GM21619 (cell line): Measurements from ENCODE around the gene CD28.
"Not testable (repeated sequence)": the region's sequence is repeated elsewhere in the genome, so short reads cannot be mapped to it uniquely, and the experiment has no call there.

Experiments
- ATAC-seq: cut with Tn5 transposase; IDR thresholded peaks from one replicate; pipeline ENCODE4 v1.9.1; 2021; ENCODE audit not compliant: unreplicated experiment

The CD28 gene

DNA sequence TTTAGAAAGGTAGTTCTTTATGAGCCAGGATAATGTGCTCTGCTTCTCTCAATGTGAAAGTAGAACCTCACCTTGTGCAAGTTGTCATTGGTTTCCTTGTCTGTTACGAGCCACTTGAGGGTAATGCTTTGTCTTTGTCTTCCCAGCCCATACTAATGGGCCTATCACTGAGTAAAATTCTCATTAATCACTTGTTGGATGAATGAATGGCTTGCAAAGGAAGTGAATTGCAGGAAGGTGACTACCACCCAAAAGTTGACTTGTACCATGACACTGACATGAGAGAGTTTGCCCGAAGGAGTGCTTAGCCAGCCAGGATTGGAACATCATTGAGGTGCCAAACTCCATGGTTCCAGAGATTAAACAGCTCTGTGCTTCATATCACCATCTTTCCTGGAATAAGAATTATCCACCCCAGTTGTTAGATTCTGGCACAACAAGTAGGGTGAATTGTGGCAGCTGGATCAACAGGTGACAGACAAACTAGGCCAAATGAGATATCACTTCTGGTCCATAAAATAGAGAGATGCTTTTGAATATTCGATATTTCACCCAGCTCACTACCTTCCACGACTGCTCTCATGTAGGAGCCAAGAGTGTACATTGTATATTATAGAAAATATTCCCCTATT is 20.5 kb upstream of the CD28 start:
- ATAC-seq: no peak

DNA sequence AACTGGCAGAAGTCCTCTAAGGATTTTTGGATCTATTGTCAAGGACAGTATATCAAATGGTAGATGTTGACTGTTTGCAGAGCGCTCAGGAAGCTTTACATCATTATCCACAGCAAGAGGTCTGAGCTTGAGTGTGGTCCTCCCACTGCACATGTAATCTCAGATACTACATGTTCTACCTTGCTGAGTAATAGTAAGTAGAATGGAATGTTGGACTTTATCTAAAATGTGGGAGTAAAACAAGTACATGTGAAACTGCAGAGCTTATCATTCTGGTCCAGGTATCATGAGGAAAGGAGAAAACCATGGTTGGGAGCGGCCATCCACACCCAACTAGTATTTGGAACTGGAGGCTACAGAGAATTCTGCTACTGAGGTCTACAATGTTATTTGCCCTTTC is 19.3 kb upstream of the CD28 start:
- no peak for ATAC-seq

DNA sequence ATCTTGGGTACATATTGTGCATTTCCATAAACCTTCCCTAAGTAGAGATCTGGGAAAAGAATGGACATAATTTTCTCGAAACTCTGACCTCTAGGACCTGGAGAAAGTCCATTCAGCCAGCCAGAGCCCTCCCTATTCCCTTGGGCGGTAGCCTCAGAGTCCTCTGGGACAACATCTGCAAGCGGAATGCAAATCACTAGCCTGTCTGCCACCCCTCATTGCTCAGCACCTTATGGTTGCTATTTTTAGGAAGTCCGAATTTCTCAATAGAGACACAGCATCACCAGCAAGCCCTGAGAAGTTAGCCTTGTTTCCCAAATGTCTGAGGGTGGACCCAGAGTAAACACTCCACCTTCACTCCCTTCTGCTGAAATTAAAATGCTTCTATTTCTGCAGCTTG is 17.6 kb upstream of the CD28 start:
- peak; percentile 71 for ATAC-seq

DNA sequence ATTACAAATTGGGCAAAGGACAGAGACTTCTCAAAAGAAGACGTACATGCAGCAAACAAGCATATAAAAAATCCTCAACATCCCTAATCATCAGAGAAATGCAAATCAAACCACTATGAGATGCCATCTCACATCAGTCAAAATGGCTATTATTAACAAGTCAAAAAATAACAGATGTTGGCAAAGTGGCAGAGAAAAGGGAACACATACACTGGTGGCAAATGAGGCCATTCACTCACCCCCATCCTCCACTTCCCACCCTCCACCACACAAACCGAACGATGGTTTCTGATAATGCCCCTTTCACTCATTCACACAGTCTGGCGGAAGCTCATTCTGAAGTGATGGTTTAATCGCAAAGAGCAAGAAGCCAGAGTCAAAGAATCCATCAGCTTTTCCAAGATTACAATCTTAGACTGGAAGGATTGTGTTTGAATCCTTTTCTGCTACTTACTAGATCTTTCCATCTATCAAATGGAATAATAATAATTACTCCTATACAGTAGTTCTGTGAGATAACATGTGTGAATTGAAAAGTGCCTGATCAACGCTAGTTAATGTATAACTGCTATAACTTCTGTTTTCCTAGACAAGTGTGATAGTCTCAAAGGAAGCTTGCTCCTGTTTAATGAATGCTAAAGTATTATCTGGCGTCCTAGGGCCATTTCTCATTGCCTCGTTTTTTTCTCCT is 16.9 kb upstream of the CD28 start:
- peak; percentile 45 for ATAC-seq

DNA sequence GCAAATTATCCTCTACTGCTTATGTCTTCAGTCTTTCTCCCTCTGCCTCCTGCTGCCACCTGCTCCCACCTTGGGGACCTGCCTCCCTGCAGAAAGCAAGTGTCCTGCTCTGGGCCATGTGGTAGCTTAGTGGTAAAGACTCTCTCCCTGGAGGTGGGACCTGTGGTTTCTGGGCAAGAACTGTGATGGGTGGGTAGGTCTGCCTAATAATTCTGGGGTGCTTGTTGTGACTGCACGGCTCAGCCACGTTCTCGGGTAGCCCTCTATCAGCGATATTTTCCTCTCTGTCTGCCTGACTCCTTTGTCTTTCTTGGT is 16.4 kb upstream of the CD28 start:
- ATAC-seq: peak; percentile 17

DNA sequence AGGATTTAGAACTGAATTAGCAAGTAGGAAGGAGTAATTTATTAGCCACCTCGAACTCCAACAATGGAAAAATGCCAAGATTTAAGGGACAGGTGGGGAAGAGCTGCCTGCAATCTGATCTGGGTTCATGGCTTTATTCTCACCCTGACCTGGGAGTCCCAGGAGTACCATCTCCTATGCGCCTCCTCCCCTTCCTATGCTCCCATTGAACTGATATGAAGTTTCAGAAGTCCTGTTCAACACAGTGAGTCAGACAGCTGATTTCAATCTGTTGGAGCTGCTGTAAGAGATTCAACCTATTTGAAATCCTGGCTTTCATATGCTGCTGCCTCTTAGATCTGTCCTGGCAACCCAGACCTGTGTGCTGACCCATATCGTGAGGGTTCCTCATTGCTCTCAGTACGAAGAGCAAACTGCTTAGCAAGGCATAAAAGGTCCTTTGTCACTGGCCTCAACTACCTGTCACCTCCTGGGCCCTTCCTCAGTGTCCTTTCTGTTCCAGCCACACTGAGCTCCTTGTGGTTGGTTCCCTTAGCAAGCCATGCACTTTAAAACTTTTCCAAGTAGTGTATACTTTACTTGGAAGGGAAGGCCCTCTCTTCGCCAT is 15.9 kb upstream of the CD28 start:
- ATAC-seq: no peak

DNA sequence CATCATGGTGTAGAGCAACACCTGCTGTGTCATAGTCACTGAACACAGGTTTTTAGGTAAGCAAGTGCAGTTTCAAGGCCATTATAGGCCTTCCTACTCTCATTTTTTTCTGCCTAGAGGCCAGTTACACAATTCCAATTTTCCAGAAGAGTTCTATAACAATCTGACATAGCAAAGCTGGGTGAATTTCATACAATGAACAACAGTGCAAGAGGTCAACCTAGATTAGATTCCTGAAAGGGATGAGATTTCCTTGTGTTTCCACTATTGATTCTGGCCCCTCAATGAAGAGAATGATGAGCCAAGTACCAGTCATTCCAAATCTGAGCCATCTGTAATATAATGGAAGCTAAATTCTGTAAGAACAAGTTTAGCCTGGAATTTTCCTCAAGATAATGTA is 15.3 kb upstream of the CD28 start:
- ATAC-seq: no peak

DNA sequence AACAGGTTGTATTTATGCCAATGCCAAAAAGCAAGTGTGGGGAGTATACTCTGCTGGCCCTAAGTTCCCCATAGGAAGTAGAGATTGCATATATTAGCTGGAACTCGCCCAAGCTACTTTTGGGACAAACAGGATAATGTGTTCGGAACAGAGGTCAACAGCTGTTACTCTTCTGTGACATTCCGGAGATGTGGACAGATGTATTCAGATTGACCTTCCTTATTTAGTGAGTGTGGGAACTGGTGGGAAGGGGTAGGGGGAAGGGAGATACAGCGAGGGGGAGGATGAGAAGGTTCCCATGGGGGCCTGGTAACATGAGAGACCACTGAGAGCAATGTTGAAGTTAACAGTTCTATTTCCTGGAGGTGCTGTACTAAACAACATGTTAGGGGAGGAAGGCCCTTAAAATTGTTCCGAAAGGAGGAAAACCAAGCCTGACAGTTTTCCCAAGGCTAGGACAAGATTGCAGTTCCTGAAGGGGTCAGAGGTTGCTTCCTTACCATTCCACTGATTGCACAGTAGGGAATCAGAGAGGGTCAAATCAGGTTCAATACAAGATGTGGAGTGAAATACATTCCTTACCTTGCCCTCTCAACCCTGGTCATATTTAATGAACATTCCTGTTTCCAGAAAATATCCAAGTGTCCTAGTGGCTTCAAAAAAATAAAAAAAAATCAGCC is 14.3 kb upstream of the CD28 start:
- no peak for ATAC-seq

DNA sequence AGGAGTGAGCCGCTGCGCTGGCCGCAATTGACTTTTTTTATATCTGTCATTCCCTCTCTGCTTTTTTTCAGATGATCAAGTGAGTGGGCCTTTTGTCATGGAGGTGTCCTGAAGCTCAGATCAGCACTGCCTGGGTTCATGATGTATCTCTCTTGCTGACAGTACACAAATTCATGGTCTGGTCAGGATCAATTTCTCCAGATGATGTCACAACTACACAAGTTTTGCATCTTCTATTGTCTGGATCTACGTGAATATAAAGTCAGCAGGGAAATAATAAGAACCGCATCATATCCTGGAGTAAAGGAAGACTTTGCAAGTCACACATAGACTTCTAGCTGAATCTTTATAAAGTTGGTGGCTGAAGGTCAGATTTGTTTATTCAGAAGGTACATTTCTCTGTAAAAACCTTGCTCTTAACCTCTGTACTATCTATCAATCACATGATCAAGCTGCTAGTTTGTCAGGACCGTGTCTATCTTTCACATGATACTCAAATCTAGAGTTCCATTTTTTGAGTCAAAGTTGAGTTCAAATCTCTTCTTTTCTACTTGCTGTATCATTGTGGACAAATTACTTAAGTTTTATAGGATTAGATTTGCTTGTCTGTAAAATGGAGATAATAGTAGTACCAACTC is 13.1 kb upstream of the CD28 start:
- ATAC-seq: no peak

DNA sequence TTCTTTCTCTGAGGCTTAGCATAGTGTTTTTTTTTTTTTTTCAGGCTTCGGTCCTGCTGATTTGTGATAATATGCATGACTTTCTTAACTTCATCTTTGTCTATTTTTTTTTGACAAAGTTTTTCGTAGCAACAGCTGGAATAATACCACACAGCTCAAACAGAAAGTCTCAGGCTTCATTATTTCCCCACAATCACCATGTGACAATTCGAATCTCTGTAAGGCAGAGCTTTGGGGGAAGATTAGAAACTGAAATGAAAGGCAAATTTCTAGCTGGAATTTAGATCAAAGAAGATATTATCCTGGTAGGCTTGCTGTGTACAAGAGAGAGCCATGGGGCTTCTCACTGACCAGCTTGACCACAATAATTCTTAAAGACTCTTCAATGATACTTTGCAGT is 12.2 kb upstream of the CD28 start:
- ATAC-seq: no peak

DNA sequence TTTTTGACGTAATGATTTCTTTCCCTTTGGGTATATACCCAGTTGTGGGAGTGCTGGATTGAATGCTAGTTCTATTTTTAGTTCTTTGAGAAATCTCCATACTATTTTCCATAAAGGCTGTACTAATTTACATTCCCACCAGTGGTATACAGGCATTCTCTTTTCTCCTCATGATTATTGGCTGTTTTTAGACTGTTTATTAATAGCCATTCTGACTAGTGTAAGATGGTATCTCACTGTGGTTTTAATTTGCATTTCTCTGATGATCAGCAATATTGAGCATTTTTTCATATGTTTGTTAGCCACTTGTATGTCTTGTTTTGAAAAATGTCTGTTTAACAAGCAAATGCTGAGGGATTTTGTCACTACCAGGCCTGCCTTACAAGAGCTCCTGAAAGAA is 9.2 kb upstream of the CD28 start:
- no peak for ATAC-seq

DNA sequence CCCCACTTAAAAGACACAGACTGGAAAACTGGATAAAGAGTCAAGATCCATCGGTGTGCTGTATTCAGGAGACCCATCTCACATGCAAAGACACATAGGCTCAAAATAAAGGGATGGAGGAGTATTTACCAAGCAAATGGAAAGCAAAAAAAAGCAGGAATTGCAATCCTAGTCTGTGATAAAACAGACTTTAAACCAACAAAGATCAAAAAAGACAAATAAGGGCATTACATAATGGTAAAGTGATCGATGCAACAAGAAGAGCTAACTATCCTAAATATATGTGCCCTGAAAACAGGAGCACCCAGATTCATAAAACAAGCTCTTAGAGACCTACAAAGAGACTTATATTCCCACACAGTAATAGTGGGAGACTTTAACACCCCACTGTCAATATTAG is 8.7 kb upstream of the CD28 start:
- not testable (repeated sequence) for ATAC-seq

DNA sequence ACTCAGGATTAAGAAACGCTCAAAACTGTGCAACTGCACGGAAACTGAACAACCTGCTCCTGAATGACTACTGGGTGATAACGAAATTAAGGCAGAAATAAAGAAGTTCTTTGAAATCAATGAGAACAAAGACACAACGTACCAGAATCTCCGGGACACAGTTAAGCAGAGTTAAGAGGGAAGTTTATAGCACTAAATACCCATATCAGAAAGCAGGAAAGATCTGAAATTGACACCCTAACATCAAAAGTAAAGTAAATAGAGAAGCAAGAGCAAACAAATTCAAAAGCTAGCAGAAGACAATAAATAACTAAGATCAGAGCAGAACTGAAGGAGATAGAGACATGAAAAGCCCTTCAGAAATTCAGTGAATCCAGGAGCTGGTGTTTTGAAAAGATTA is 8.0 kb upstream of the CD28 start:
- ATAC-seq: not testable (repeated sequence)

DNA sequence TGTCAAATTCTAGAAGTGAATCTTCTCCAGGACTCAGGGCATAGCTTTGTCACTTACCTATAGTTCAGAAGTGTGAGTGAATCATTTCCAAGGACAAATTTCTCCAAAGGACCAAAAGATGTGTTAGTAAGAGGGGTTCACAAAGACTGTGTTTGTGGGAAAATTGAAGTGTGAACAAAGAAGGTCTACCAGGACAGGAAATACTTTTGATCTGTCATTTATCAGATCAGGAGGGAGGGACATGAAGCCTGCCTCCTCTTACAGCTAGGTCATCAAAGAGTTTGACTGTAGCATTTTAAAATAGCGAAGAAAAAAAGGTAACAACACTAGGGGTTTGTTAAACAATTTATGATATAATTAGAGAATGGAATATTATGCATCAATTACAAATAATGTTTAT is 2.0 kb upstream of the CD28 start:
- no peak for ATAC-seq

DNA sequence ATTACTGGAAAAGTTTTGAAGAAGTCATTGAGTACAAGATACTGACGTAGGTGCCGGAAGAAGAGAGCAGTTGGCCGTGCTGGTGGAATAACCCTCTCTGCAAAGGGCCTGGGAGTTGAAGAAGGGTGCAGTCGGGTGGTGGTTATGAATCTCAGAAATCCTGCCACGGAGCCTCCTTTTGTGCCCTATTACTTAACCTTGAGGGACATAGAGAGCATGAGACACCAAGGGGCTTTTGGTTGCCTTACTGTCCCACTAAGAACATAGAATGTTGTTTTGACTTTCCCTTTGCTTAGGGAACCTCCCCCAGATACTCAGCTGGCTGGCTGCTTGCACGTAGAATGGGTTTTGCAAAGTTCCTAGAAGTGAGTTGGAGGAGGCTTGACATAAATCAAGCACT is 1.3 kb upstream of the CD28 start:
- no peak for ATAC-seq

DNA sequence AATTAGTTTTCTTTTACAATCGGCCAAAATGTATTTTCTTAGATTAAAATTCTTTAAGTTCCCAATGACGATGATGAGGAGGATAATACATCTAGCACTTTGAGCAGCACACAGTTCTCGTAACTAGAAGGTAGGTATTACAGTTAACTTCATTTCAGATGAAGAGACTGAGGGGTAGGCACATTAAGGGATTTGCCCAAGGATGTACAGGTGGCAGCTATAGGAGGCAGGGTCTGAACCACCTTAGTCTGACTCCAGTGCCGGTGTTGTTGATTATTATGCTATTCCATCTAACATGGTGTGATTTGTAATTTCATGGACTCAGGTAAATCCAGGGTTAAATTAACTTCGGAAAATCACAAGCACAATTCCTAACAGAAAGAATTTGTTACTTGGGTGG is 1.1 kb downstream of the CD28 start:
- no peak for ATAC-seq

DNA sequence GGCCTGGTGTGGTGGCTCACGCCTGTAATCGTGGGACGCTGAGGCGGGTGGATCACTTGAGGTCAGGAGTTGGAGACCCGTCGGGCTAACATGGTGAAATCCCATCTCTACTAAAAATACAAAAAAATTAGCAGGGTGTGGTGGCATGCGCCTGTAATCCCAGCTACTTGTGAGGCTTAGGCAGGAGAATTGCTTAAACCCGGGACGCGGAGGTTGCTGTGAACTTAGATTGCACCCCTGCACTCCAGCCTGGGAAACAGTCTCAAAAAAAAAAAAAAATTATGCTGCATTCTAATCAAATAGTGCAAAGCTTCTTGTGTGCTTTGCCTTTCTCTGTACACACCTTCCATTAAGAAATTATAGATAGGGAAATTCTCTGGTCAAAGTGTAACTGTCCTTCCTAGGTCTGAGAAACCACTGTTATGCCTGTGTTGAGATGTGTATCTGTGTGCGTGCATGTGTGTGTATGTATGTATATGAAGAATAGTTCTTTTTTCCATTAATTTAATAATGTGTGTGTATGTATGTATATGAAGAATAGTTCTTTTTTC is 2.5 kb downstream of the CD28 start:
- ATAC-seq: no peak

DNA sequence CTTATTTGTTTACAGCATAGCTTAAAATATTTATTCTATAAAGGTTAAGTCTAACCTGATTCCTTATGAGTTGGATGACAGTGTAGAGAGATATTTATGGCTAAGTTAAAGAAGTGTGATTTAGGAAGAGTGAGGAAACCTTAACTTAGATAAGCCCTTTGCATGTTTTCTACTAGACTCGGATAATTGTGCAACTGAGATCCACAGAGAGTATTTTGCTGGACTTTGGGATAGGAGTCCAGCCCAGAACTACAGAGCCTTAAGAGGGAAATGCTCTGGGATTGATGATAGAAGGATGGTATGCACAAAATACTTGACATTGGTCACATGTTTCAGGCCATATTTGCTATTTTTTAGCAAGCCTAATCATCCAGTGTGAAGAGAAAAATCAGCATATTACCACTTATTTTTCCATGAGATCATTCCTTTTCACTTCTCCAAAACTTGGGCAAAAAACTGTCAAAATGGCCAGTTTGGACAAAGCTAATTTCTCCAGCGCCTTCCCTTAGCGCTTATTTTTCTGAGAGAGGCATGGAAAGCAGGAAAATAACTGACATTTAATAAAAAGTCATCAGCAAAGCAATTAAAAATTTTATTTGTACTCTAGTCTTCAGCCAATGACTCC is 3.1 kb downstream of the CD28 start:
- ATAC-seq: no peak

DNA sequence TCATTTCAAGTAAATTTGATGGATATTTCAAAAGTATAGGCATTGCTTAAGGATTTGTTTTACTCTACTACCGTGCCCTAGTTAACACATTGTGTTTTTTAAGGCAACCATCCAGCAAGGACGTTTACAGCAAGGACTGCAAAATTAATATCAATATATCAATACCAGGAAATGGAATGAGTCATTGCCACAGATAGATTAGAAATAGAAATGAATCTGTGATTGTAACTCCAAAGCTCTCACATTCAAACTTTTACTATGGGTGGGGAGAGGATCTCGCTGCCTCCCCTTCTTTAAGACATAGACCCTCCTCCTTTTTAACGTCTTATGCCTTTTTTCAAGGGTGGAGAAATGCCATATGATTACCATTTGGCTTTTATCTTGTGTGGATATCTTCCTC is 3.8 kb downstream of the CD28 start:
- ATAC-seq: no peak

DNA sequence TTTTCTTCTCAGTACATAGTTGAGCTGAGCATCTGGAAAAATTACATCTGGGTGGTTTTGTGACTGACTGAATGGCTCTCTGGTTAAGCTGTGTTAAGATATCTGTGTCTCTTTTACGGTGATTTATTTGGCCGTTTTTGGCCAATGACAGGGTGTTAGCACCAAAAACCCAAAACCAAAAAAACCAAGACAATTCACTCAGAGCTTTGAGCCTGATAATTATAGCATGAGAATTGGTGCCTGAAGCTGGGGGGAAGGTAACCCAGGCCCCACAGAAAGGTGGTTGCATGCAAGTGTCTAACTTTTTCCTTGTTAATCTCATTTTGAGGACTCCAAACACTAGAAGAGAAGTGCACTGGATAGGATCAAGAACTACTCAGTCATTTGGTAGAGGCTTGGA is 4.5 kb downstream of the CD28 start:
- no peak for ATAC-seq

DNA sequence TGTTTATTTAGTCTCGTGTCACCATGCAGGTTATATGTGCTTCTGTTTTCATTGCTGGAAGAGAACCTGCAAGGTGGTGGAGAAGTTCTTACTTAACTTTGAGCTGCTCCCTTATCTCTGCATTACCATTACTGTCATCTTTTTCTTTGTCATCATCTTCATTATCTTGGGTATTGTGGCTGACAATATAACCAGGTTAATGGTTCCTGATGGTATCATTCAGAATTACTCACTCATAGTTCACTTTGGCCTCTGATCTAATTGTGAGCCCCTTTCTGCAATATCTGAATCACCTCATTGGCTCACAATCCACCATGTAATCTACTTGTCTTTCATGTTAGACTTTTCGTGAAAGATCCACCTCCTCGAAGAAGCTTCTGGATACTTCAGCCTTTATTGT is 5.0 kb downstream of the CD28 start:
- no peak for ATAC-seq
